GM23338 (cell line): ENCODE results near the gene NOC2L. TPM values are rescaled to one million over a fixed set of nuclear protein-coding genes. Genes with fewer than 3 reads are reported as not detected.

Source experiments
- ATAC-seq: fragments of 200-7000 bp; cut with Tn5 transposase; 3 replicates; pipeline ENCODE4 v1.9.1; 2020
- DNase-seq: peaks from one replicate; pipeline ENCODE4 v3.0.0-alpha.2; 2015; ENCODE audit warnings: low spot score
- H2AFZ ChIP-seq: fragments of 200-600 bp; sonication (generic); 2 replicates; pipeline ENCODE4 v1.8.0; 2016; ENCODE audit warnings: antibody characterized with exemption, mild to moderate bottlenecking, moderate library complexity
- H3F3A ChIP-seq: fragments of 200-600 bp; sonication (generic); replicated peaks from 2 replicates; pipeline ENCODE4 v1.8.0; 2017; ENCODE audit warnings: antibody characterized with exemption, mixed run types, low read depth
- H3K27ac ChIP-seq: fragments of 200-600 bp; sonication (generic); 2 replicates; pipeline ENCODE4 v1.6.1; 2016; ENCODE audit warnings: low read depth
- H3K27me3 ChIP-seq: fragments of 200-600 bp; sonication (generic); 2 replicates; pipeline ENCODE4 v1.8.0; 2016; ENCODE audit warnings: mild to moderate bottlenecking, mixed run types, moderate library complexity; ENCODE audit not compliant: insufficient read depth
- H3K36me3 ChIP-seq: fragments of 200-600 bp; sonication (generic); 2 replicates; pipeline ENCODE4 v1.8.0; 2016; ENCODE audit warnings: mild to moderate bottlenecking; ENCODE audit not compliant: insufficient read depth
- H3K4me1 ChIP-seq: fragments of 200-600 bp; sonication (generic); 2 replicates; pipeline ENCODE4 v1.8.0; 2016; ENCODE audit warnings: mild to moderate bottlenecking, moderate library complexity; ENCODE audit not compliant: insufficient read depth
- H3K4me2 ChIP-seq: fragments of 200-600 bp; sonication (generic); 2 replicates; pipeline ENCODE4 v1.7.1; 2017; ENCODE audit warnings: mixed run types
- H3K4me3 ChIP-seq: fragments of 200-600 bp; sonication (generic); 2 replicates; pipeline ENCODE4 v1.6.1; 2016; ENCODE audit warnings: mixed run types
- H3K79me2 ChIP-seq: fragments of 200-600 bp; sonication (generic); replicated peaks from 2 replicates; pipeline ENCODE4 v1.8.0; 2017; ENCODE audit warnings: mild to moderate bottlenecking; ENCODE audit not compliant: insufficient read depth
- H3K9me2 ChIP-seq: fragments of 200-600 bp; sonication (generic); 2 replicates; pipeline ENCODE4 v1.8.0; 2017; ENCODE audit not compliant: insufficient read depth
- H4K20me1 ChIP-seq: fragments of 200-600 bp; sonication (generic); replicated peaks from 2 replicates; pipeline ENCODE4 v1.8.0; 2017; ENCODE audit warnings: mild to moderate bottlenecking; ENCODE audit not compliant: insufficient read depth
- H3K27ac Mint-ChIP-seq: 2 replicates; pipeline ENCODE4 v1.8.0; 2020; ENCODE audit warnings: inconsistent platforms, mild to moderate bottlenecking, moderate library complexity, mixed read lengths
- H3K27me3 Mint-ChIP-seq: 3 replicates; pipeline ENCODE4 v1.8.0; 2022; ENCODE audit warnings: low read depth, mild to moderate bottlenecking, moderate library complexity, mixed read lengths, inconsistent platforms; ENCODE audit not compliant: insufficient read depth, poor library complexity
- H3K36me3 Mint-ChIP-seq: 3 replicates; pipeline ENCODE4 v1.8.0; 2021; ENCODE audit warnings: low read depth, mild to moderate bottlenecking, inconsistent platforms, moderate library complexity, mixed read lengths
- H3K4me1 Mint-ChIP-seq: 3 replicates; pipeline ENCODE4 v1.8.0; 2020; ENCODE audit warnings: mild to moderate bottlenecking, inconsistent platforms, mixed read lengths
- H3K4me3 Mint-ChIP-seq: 3 replicates; pipeline ENCODE4 v1.8.0; 2021; ENCODE audit warnings: moderate library complexity, mild to moderate bottlenecking, inconsistent platforms, mixed read lengths
- H3K9me3 Mint-ChIP-seq: 3 replicates; pipeline ENCODE4 v1.8.0; 2020; ENCODE audit warnings: moderate library complexity, mild to moderate bottlenecking, inconsistent platforms, mixed read lengths
- CREB1 ChIP-seq: fragments of 250-450 bp; sonication (Bioruptor Pico); IDR thresholded peaks from 2 replicates; pipeline ENCODE4 v1.5.0; 2020; ENCODE audit warnings: low read depth, mild to moderate bottlenecking, moderate library complexity
- EZH2 ChIP-seq: fragments of 200-600 bp; sonication (generic); IDR thresholded peaks from one replicate; pipeline ENCODE4 v1.8.0; 2017; ENCODE audit warnings: antibody characterized with exemption, mild to moderate bottlenecking, low read depth; ENCODE audit not compliant: unreplicated experiment
- EZH2phosphoT487 ChIP-seq: fragments of 200-600 bp; sonication (generic); IDR thresholded peaks from one replicate; pipeline ENCODE4 v1.8.1; 2018; ENCODE audit warnings: antibody characterized with exemption; ENCODE audit not compliant: unreplicated experiment
- JUNB ChIP-seq: IDR thresholded peaks from one replicate; pipeline ENCODE4 v1.6.1; 2016; ENCODE audit warnings: antibody characterized with exemption; ENCODE audit not compliant: unreplicated experiment
- NANOG ChIP-seq: IDR thresholded peaks from 2 replicates; pipeline ENCODE4 v1.6.1; 2016; ENCODE audit warnings: antibody characterized with exemption, borderline replicate concordance
- POLR2AphosphoS5 ChIP-seq: IDR thresholded peaks from 2 replicates; pipeline ENCODE4 v1.6.1; 2016; ENCODE audit warnings: antibody characterized with exemption, low read depth
- STAT1 ChIP-seq: IDR thresholded peaks from one replicate; pipeline ENCODE4 v1.6.1; 2016; ENCODE audit warnings: antibody characterized with exemption; ENCODE audit not compliant: unreplicated experiment
- ZNF114 ChIP-seq: fragments of 250-450 bp; sonication (Bioruptor Pico); IDR thresholded peaks from 2 replicates; pipeline ENCODE4 v1.5.0; 2020; ENCODE audit warnings: mild to moderate bottlenecking, moderate library complexity
- ZNF331 ChIP-seq: fragments of 250-450 bp; sonication (Bioruptor Pico); IDR thresholded peaks from 2 replicates; pipeline ENCODE4 v1.5.0; 2020; ENCODE audit warnings: low read depth, mild to moderate bottlenecking, moderate library complexity
- polyA plus RNA-seq: library from polyadenylated mRNA; unstranded; fragments of >200 nt; fragmentation: Nextera tagmentation; extraction: Ambion mirVana; gene quantifications from 2 replicates; pipeline ENCODE4 v1.2.1, GENCODE V29; 2016
- total RNA-seq: library from RNA; depleted of rRNA; stranded (reverse); fragments of >200 nt; shearing (Covaris generic); gene quantifications from 2 replicates; pipeline ENCODE4 v1.2.3, GENCODE V29; 2014
- TF ChIP-seq, protein P1 (sequence below): IDR thresholded peaks from one replicate; pipeline ENCODE4 v1.6.1; 2018; ENCODE audit warnings: antibody characterized with exemption; ENCODE audit not compliant: unreplicated experiment
- TF ChIP-seq, protein P2 (sequence below): fragments of 250-450 bp; sonication (Bioruptor Pico); IDR thresholded peaks from 2 replicates; pipeline ENCODE4 v1.5.0; 2020; ENCODE audit warnings: mild to moderate bottlenecking, moderate library complexity
- TF ChIP-seq, protein P3 (sequence below): IDR thresholded peaks from 2 replicates; pipeline ENCODE4 v1.6.1; 2016; ENCODE audit warnings: antibody characterized with exemption
- TF ChIP-seq, protein P4 (sequence below), 2 experiments: fragments of 200-600 bp in 1 of 2; sonication (generic) in 1 of 2; conservative IDR thresholded peaks; 2 replicates each; pipeline versions ENCODE4 v1.5.1 to v1.6.1; 2016 to 2017; ENCODE audit warnings: antibody characterized with exemption in 2 of 2, low read depth in 2 of 2, mild to moderate bottlenecking in 2 of 2, moderate library complexity in 1 of 2

NOC2L gene
- total and polyA plus RNA-seq, 2 experiments from 2014 or later, result 79.3 to 125 TPM

DNA sequence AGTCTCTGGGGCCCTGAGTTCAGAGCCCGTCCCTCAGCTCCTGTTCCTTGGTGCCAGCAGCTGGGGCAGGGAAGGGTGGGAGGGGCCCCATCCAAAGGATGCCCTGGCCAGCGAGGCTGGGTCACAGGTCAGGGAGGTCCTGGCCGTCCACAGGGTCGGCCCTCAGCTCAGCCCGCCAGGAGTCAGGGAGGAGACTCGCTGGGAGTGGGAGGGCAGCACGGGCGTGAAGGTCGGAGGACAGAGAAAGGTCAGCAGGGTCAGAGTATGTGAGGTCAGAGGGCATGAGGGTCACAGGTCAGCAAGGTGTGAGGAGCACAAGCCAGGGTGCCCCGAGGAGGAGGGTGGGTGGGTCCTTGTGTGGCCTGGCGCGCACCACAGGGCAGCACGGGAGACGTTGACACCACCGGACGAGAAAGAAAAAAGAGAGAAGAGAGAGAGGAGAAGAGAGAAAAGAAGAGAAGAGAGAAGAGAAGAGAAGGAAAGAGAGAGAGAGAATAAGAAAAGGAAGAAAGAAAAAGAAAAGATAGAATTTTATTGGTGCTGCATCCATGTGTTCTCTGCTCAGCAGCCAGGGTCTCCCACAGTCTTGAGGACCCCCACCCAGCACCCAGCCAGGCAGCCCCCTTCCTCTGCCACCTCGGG, 15.8 kb upstream of the NOC2L start:
- Mint-ChIP-seq H3K4me1 (peaks cover 4% of the 10 kb centered on the region), H3K4me3 (no peak overlapping the region), H3K36me3 (peaks cover 5% of the 10 kb centered on the region), H3K27ac (no peak overlapping the region), H3K9me3 (peaks cover 5% of the 10 kb centered on the region), H3K27me3 (peaks cover 19% of the 10 kb centered on the region)
- Histone ChIP-seq H4K20me1 (no peaks in the 10 kb centered on the region), H3K27me3 (peaks cover 5% of the 10 kb centered on the region; the same call in 1 of the 2 replicates), H3K4me2 (no peak overlapping the region), H3K4me1 (no peaks in the 10 kb centered on the region; the same call in 1 of the 2 replicates), H2AFZ (no peak overlapping the region), H3K9me2 (no peaks in the 10 kb centered on the region), H3K4me3 (no peak overlapping the region), H3K36me3 (no peaks in the 10 kb centered on the region), H3K79me2 (no peaks in the 10 kb centered on the region), H3F3A (no peaks in the 10 kb centered on the region), H3K27ac (no peak overlapping the region)
- ATAC-seq (no peak), DNase-seq (no peak)
- TF ChIP-seq, protein P1, sequence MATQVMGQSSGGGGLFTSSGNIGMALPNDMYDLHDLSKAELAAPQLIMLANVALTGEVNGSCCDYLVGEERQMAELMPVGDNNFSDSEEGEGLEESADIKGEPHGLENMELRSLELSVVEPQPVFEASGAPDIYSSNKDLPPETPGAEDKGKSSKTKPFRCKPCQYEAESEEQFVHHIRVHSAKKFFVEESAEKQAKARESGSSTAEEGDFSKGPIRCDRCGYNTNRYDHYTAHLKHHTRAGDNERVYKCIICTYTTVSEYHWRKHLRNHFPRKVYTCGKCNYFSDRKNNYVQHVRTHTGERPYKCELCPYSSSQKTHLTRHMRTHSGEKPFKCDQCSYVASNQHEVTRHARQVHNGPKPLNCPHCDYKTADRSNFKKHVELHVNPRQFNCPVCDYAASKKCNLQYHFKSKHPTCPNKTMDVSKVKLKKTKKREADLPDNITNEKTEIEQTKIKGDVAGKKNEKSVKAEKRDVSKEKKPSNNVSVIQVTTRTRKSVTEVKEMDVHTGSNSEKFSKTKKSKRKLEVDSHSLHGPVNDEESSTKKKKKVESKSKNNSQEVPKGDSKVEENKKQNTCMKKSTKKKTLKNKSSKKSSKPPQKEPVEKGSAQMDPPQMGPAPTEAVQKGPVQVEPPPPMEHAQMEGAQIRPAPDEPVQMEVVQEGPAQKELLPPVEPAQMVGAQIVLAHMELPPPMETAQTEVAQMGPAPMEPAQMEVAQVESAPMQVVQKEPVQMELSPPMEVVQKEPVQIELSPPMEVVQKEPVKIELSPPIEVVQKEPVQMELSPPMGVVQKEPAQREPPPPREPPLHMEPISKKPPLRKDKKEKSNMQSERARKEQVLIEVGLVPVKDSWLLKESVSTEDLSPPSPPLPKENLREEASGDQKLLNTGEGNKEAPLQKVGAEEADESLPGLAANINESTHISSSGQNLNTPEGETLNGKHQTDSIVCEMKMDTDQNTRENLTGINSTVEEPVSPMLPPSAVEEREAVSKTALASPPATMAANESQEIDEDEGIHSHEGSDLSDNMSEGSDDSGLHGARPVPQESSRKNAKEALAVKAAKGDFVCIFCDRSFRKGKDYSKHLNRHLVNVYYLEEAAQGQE, result no peak
- TF ChIP-seq, protein P2, sequence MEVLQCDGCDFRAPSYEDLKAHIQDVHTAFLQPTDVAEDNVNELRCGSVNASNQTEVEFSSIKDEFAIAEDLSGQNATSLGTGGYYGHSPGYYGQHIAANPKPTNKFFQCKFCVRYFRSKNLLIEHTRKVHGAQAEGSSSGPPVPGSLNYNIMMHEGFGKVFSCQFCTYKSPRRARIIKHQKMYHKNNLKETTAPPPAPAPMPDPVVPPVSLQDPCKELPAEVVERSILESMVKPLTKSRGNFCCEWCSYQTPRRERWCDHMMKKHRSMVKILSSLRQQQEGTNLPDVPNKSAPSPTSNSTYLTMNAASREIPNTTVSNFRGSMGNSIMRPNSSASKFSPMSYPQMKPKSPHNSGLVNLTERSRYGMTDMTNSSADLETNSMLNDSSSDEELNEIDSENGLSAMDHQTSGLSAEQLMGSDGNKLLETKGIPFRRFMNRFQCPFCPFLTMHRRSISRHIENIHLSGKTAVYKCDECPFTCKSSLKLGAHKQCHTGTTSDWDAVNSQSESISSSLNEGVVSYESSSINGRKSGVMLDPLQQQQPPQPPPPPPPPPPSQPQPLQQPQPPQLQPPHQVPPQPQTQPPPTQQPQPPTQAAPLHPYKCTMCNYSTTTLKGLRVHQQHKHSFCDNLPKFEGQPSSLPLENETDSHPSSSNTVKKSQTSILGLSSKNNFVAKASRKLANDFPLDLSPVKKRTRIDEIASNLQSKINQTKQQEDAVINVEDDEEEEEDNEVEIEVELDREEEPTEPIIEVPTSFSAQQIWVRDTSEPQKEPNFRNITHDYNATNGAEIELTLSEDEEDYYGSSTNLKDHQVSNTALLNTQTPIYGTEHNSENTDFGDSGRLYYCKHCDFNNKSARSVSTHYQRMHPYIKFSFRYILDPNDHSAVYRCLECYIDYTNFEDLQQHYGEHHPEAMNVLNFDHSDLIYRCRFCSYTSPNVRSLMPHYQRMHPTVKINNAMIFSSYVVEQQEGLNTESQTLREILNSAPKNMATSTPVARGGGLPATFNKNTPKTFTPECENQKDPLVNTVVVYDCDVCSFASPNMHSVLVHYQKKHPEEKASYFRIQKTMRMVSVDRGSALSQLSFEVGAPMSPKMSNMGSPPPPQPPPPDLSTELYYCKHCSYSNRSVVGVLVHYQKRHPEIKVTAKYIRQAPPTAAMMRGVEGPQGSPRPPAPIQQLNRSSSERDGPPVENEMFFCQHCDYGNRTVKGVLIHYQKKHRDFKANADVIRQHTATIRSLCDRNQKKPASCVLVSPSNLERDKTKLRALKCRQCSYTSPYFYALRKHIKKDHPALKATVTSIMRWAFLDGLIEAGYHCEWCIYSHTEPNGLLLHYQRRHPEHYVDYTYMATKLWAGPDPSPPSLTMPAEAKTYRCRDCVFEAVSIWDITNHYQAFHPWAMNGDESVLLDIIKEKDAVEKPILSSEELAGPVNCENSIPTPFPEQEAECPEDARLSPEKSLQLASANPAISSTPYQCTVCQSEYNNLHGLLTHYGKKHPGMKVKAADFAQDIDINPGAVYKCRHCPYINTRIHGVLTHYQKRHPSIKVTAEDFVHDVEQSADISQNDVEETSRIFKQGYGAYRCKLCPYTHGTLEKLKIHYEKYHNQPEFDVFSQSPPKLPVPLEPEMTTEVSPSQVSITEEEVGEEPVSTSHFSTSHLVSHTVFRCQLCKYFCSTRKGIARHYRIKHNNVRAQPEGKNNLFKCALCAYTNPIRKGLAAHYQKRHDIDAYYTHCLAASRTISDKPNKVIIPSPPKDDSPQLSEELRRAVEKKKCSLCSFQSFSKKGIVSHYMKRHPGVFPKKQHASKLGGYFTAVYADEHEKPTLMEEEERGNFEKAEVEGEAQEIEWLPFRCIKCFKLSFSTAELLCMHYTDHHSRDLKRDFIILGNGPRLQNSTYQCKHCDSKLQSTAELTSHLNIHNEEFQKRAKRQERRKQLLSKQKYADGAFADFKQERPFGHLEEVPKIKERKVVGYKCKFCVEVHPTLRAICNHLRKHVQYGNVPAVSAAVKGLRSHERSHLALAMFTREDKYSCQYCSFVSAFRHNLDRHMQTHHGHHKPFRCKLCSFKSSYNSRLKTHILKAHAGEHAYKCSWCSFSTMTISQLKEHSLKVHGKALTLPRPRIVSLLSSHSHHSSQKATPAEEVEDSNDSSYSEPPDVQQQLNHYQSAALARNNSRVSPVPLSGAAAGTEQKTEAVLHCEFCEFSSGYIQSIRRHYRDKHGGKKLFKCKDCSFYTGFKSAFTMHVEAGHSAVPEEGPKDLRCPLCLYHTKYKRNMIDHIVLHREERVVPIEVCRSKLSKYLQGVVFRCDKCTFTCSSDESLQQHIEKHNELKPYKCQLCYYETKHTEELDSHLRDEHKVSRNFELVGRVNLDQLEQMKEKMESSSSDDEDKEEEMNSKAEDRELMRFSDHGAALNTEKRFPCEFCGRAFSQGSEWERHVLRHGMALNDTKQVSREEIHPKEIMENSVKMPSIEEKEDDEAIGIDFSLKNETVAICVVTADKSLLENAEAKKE, result no peak
- TF ChIP-seq CREB1 (CRISPR knock-in tag), result no peak
- TF ChIP-seq, protein P3, sequence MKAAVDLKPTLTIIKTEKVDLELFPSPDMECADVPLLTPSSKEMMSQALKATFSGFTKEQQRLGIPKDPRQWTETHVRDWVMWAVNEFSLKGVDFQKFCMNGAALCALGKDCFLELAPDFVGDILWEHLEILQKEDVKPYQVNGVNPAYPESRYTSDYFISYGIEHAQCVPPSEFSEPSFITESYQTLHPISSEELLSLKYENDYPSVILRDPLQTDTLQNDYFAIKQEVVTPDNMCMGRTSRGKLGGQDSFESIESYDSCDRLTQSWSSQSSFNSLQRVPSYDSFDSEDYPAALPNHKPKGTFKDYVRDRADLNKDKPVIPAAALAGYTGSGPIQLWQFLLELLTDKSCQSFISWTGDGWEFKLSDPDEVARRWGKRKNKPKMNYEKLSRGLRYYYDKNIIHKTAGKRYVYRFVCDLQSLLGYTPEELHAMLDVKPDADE, result no peak
- no peak for TF ChIP-seq EZH2
- no peak for TF ChIP-seq JUNB
- TF ChIP-seq, protein P4, sequence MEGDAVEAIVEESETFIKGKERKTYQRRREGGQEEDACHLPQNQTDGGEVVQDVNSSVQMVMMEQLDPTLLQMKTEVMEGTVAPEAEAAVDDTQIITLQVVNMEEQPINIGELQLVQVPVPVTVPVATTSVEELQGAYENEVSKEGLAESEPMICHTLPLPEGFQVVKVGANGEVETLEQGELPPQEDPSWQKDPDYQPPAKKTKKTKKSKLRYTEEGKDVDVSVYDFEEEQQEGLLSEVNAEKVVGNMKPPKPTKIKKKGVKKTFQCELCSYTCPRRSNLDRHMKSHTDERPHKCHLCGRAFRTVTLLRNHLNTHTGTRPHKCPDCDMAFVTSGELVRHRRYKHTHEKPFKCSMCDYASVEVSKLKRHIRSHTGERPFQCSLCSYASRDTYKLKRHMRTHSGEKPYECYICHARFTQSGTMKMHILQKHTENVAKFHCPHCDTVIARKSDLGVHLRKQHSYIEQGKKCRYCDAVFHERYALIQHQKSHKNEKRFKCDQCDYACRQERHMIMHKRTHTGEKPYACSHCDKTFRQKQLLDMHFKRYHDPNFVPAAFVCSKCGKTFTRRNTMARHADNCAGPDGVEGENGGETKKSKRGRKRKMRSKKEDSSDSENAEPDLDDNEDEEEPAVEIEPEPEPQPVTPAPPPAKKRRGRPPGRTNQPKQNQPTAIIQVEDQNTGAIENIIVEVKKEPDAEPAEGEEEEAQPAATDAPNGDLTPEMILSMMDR (conservative IDR thresholded peaks at IDR 0.05; ENCODE audit: low read depth in 2 of 2), result no peak
- TF ChIP-seq STAT1, result no peak
- no peak for TF ChIP-seq NANOG
- TF ChIP-seq POLR2AphosphoS5, result no peak
- TF ChIP-seq EZH2phosphoT487, result no peak
- TF ChIP-seq ZNF114, result no peak
- no peak for TF ChIP-seq ZNF331
